ENCODE measurements around the gene WDR38.

DNA sequence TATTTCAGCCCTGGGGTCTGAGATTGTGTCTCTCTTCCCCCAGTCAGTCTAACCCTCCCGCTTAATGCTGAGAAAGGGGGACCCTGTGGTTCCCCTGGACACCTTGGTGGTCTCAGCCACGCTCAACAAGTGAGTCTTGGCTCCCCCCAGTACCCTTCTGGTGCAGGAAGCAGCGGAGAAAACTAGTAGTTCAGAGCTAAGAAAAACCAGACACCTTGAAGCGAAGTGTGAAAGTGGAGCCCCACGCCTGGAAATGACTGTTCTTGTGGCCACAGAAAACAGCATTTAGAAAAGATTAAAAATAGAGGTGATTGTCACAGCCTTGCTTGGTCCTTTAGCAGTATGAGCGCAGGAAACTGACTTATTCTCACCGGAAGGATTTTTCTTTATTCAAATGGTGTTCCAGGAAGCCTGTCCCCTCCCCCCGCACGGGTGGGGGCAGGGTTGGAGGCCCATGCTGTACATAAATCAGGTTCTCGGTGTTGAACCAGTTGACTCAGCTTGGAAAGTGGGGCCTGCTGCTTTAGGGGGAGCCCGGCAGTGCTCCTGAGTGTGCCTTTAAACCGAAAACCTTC, 16.8 kb downstream of the WDR38 start:
- TF ChIP-seq, protein P1, sequence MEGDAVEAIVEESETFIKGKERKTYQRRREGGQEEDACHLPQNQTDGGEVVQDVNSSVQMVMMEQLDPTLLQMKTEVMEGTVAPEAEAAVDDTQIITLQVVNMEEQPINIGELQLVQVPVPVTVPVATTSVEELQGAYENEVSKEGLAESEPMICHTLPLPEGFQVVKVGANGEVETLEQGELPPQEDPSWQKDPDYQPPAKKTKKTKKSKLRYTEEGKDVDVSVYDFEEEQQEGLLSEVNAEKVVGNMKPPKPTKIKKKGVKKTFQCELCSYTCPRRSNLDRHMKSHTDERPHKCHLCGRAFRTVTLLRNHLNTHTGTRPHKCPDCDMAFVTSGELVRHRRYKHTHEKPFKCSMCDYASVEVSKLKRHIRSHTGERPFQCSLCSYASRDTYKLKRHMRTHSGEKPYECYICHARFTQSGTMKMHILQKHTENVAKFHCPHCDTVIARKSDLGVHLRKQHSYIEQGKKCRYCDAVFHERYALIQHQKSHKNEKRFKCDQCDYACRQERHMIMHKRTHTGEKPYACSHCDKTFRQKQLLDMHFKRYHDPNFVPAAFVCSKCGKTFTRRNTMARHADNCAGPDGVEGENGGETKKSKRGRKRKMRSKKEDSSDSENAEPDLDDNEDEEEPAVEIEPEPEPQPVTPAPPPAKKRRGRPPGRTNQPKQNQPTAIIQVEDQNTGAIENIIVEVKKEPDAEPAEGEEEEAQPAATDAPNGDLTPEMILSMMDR (IDR thresholded peaks at IDR 0.05): no peak
- no peak for TF ChIP-seq POLR2A (IDR thresholded peaks at IDR 0.05)

All from thyroid gland (tissue), 4 donors.